DMS153 (cell line): ENCODE results near the gene ZNF561.
"Not testable (repeated sequence)": the region's sequence is repeated elsewhere in the genome, so short reads cannot be mapped to it uniquely, and the experiment has no call there.

Experiments used
- DNase-seq: peaks from one replicate; lab custom pipeline; 2025; lab: John Stamatoyannopoulos, UW

Gene ZNF561

GRCh38 chr19:9621156-9622037 lies at the start of gene ZNF561:
Gene ZNF561 (minus strand): TSS chr19:9621232. CDS start chr19:9619456, 1,776 bp downstream.
- DNase-seq: peak; percentile 58

GRCh38 chr19:9668544-9668943 lies 47.5 kb upstream of the ZNF561 start:
- no peak for DNase-seq

- no peak for DNase-seq
These were observed 46.9 kb upstream of the ZNF561 start for GRCh38 chr19:9667898-9668297.

- no peak for DNase-seq
These were observed 37.7 kb upstream of the ZNF561 start for GRCh38 chr19:9658769-9659168.

- DNase-seq: not testable (repeated sequence)
These were observed 32.1 kb upstream of the ZNF561 start for GRCh38 chr19:9653066-9653555.

GRCh38 chr19:9651464-9651863 lies 30.4 kb upstream of the ZNF561 start:
- not testable (repeated sequence) for DNase-seq

GRCh38 chr19:9650345-9650744 lies 29.3 kb upstream of the ZNF561 start:
- DNase-seq: no peak

- no peak for DNase-seq
These were observed 24.4 kb upstream of the ZNF561 start for GRCh38 chr19:9645472-9645871.

GRCh38 chr19:9644472-9644871 lies 23.4 kb upstream of the ZNF561 start:
- no peak for DNase-seq

GRCh38 chr19:9641810-9642209 lies 20.8 kb upstream of the ZNF561 start:
- no peak for DNase-seq

GRCh38 chr19:9640956-9641355 lies 19.9 kb upstream of the ZNF561 start:
- DNase-seq: no peak

- no peak for DNase-seq
These were observed 15.0 kb upstream of the ZNF561 start for GRCh38 chr19:9636018-9636417.

- no peak for DNase-seq
These were observed 6.8 kb upstream of the ZNF561 start for GRCh38 chr19:9627856-9628255.

- no peak for DNase-seq
These were observed 1.5 kb upstream of the ZNF561 start for GRCh38 chr19:9622531-9622930.

- DNase-seq: no peak
These were observed 233 bp downstream of the ZNF561 start for GRCh38 chr19:9620842-9621155.

GRCh38 chr19:9615844-9616243 lies 5.2 kb downstream of the ZNF561 start:
- no peak for DNase-seq

- DNase-seq: no peak
These were observed 10.4 kb downstream of the ZNF561 start for GRCh38 chr19:9610484-9611113.

GRCh38 chr19:9608912-9609311 lies 12.1 kb downstream of the ZNF561 start:
- DNase-seq: no peak

GRCh38 chr19:9597027-9597426 lies 24.0 kb downstream of the ZNF561 start:
- DNase-seq: no peak

GRCh38 chr19:9586764-9587163 lies 34.3 kb downstream of the ZNF561 start:
- DNase-seq: no peak

- peak; percentile 46 for DNase-seq
These were observed 36.8 kb downstream of the ZNF561 start, which contains the start of gene ZNF121 for GRCh38 chr19:9584073-9584833. Gene ZNF121 (minus strand): TSS chr19:9584504. CDS start chr19:9568097, 16,407 bp downstream.

- not testable (repeated sequence) for DNase-seq
These were observed 38.8 kb downstream of the ZNF561 start for GRCh38 chr19:9582081-9582725.
